Embryonic facial prominence (tissue), 1 donor: Measurements from ENCODE around the gene OR51Q1.

ENCODE experiments used
- DNase-seq: peaks from one replicate; pipeline ENCODE4 v3.0.0-alpha.2; 2016; ENCODE audit errors: extremely low spot score

Gene OR51Q1, protein sequence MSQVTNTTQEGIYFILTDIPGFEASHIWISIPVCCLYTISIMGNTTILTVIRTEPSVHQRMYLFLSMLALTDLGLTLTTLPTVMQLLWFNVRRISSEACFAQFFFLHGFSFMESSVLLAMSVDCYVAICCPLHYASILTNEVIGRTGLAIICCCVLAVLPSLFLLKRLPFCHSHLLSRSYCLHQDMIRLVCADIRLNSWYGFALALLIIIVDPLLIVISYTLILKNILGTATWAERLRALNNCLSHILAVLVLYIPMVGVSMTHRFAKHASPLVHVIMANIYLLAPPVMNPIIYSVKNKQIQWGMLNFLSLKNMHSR

DNA sequence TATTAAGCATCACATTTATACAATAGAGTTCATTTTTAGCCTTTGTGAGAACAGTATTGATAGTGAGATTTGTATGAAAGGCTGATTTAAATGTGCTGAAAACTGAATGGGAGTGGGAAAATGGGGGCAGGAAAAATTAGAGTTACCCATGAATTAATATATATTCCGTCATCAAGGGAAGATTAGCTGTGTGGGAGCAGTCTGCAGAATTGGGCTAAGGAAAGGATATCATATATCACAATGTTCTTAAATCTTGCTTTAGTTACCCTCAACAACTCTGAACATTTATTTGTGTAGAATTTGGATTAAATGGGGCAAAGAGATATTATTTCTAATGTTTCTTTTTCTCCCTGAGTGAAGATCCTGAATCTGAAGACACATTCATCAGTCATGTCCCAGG lies at the start of gene OR51Q1:
OR51Q1 (plus strand) TSS at position 301 of the 400 bp plus-strand sequence; CDS start at position 391, 90 bp downstream.
- DNase-seq = no peak

DNA sequence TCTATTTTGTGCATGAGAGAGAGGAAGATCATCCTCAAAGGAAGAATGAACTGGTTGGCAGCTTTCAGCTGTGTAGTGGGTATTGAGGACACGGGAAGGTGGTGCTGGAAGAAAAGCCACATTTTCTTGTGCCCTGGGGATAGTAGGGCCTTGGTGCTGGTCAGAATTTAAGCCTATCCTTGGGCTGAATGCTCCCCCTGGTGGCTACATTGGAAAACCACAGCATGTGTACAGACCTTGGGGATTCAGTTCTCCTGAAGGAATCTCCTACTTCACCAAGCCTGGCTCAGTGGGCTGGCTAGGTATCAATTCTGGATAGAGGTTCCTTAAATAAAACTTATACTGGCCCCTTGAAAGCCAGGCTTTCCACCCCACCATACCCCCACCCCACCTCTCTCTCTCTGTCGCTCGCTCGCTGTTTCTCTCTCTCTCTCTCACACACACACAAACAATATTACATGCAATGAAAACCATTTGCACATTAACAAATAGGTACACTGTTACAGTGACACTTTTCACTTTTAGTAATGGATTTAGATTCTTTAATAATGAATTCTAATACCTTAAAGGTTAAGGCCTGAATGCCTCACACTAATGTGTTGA lies 41.1 kb upstream of the OR51Q1 start:
- no peak for DNase-seq

DNA sequence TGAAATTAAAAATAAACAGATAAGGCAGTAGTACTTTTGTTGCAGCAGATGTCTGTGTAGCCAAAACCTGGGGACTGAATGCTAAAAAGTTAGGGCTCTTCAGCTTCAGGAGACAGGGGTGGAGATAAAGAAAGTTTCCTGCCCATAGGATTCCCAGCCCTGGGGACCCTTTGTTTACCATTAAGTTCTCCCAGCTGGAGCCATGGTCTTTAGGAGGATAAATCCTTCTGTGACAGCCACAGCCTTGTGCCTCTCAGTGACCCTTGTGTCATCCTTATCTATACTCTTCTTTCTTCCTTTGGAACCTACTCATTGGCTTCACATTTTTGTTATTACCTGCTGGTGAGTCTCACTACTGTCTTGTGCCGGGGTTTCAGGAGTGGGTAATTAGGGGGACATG lies 38.3 kb upstream of the OR51Q1 start, which contains the start of gene OR51M1:
OR51M1 (plus strand) TSS at position 237 of the 400 bp plus-strand sequence. CDS start 5,587 bp downstream, outside the sequence.
- no peak for DNase-seq

DNA sequence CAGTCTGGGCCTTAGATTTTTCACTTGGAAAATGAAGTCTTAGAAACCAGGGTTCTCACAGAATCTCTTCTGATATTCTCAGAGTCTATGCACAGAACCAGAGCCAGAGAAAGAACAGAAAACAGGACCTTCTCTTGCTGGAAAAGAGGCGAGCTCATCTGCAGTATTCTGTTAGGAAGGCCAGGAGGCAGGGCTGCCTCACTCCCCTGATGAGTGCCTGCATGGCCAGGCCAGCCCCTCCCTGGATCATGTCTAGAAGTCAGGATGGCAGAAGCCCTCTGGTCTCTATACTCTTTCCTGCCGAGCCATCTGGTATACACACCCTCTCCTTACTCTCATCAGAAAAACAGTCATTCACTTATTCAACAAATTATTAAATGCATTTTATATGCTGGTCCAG lies 37.6 kb upstream of the OR51Q1 start:
- DNase-seq = no peak

DNA sequence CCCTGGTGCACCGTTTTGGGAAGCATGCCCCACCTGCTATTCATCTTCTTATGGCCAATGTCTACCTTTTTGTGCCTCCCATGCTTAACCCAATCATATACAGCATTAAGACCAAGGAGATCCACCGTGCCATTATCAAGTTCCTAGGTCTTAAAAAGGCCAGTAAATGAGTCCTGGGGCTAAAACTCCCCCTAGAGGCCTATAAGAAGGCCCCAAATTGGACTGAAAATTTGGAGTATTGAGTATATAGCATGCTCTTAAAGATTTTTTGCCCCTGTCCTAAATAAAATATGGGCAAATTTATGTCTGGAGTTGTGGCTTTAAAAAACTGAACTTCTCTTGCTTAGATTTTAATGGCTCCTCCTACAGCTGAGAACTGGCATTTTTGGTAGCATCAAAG lies 31.7 kb upstream of the OR51Q1 start:
- DNase-seq = no peak

DNA sequence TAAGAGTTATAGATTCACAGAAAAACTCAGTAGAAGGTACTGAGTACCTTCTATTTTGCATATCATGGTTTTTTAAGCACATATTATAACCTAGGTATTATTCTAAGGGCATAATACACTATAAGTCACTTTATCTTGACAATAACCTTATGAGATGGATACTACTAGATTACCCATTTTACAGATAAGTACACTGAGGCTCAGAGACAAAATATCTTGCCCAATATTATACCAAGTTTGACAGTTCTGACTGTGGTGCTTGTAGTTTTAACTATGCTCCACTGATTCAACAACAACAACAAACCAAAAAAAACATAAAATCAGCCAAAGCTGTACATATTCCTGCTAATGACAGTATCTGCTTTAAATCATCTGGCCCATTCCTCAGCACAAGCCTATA lies 27.8 kb upstream of the OR51Q1 start:
- no peak for DNase-seq

DNA sequence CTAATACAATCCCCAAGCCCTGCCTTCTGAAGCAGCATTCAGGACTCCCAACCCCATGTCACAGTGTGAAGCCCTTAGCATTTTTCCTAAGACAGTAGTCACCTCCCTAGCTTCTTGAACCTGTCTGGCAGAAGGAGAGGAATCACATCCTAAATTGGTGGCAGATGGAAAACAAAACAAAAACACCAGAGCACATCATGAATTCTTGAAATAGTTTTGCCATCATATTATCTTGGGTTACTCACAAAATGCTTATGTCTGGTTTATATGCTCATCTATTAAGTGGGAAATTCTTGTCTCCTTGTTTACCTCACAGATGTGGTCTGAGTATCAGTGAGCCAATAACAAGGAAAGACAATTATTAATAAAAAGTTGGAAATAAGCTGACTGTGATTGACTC lies 23.0 kb upstream of the OR51Q1 start:
- no peak for DNase-seq

DNA sequence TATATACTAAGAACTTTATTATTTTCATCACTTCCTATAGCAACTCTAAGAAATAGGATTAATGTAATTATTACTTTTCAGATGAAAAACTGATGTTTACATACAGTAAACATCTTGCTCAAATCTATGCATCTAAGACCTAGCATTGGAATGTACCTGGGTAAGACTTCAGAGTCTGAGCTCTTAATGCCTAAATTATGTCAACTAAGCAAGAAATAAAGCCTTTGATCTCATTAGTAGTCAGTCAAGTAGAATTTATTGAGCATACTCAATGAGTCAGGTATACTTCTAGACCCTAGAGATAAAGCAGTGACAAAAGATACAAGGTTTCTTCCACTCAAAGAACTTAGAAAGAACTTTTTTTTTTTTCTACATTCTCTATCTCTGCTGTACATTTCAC lies 16.7 kb upstream of the OR51Q1 start:
- DNase-seq = no peak

DNA sequence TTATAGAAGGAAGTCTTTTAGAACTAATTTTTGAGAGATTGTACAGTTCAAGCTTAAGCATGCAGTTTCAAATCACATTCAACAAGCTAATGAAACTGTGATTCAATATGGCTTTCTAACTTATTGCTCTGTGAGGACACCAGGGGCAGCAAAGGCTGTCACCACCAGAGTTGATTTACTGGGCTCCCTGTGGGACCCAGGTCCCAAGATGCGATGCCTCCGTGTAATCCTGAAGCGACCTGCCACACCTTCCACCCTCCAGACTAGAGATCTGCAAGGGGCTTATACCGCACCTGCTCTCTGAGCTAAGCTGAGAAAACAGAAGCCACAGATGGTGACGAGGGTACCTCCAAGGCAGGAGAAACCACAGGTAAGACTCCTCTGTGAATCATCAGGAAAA lies 918 bp upstream of the OR51Q1 start:
- no peak for DNase-seq

DNA sequence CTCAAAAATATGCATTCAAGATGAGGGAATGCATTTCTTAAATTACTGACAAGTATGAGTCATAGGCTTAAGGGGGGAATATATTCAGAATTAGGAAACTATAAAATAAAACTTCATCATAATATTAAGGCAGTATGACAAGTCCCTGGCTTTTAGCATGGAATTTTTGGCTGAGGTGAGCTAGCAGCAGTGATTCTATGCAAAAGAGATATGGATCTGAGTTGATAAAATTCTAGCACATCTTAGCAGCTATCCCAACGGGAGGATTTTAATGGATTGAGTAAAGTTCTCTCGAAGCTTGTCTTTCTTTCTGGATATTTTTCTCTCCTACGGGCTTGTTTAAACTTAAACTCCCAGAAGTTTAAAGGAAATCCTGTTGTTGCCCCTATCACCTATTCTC lies 1.2 kb downstream of the OR51Q1 start:
- no peak for DNase-seq

DNA sequence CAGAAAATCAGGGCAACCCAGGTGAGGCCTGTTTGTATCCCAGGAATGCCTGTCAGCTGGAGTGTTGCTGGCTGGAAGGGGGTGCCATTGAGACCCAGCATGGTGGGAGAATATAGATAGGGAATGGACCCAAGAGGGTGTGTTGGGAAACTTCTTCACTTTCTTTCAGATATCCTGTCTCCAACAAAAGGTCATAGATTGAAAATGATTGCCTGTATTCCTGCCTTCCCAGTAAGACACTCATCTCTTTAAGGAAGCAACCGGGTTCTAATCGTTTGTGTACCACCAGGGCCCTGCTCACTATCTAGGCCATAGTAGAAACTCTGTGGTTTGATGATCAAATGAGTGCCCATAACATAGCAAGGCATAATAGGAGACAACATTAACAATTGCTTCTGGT lies 19.5 kb downstream of the OR51Q1 start, which contains the start of gene OR51I1:
OR51I1 (minus strand) TSS at position 101 of the 400 bp plus-strand sequence; CDS start at position 101, 0 bp downstream.
- DNase-seq = no peak

DNA sequence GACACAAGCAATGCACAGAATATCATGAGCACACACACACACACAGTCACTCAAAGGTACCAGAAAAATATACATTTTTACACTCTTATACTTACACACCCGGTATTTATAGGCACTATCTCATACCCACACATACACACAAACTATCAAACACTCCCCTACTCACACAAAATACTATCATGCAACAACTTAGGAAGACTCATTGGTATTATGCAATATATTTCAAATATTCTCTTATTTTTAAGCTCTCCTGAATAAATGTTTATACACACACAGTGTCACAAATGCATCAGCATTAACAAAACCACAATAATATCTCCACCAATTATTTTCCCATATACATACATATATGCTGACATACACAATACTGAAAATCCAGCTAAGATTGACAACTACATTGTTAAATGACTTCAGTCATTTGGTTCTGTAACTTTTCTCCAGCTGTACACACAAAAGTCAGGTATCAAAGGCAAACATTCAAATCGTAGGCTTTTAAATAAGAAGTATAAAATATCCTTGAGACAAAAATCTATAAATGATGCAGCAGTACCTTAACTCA lies 22.0 kb downstream of the OR51Q1 start:
- DNase-seq = no peak

DNA sequence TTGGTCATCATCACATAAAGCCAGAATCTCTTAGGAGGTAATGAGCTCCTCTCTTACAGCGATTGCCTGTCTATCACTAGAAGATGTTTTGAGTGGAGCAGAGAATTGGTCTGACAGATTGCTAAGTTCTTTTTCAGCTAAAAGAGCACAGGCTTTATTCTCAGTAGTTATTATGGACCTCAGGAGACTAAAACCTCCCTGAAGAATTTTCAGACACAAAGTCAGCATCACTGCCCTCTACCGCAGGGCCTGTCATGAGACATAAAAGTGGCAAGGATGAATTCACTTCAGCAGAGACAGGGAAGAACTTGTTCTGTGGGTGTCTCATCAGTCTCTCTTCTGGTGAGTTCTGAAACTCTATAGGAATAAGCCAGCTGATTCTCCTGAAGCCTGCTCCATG lies 27.1 kb downstream of the OR51Q1 start, which contains the start of gene OR51I2:
OR51I2 (plus strand) TSS at position 301 of the 400 bp plus-strand sequence. CDS start 4,166 bp downstream, outside the sequence.
- DNase-seq = no peak

DNA sequence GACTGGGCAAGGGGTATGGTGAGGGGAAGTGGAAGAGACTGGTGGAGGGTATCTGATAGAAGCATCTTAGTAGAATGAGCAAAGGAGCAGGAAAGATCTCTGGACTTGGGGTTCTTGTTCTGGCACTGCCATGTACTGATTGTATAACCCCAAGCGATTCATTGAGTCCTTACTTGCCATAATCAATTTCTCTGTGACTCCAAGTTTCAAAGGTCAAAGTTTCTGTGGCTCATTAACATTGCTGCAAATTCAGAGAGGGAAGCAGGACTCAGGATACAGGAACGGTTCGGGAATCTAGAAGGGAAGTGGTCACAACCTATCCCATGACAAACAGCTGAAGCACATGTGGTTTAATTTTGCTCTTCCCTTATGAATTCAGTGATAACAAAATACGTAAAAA lies 27.5 kb downstream of the OR51Q1 start:
- DNase-seq = no peak

DNA sequence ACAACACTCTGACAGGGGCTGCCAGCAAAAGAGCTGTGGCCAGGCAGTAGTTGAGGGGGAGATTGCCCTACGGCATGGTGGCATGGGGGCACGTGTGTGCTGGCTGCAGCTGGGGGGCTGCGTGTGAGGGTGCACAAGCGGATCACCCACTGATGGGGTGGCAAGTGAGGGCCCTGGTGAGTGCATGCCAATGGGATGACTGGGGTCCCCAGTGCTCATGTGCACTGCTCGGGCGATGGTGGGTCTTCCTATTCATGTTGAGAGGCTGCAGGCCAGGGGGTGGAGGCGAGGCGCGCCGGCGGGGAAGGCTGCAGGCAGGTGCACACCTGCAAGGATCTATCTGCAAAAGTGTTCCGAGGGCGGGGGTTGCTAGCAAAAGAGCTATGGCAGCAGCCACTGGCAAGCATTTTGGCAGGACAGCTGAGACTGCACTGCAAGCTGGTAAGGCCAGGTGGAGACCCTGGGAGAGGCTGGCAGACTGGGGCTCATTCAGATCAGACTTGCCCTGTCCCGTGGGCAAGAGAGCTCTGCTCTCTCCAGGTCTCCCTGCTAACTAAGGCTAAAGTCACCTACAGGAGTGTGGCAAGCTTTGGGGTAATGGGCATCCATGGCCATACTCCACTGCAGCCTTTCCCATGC lies 39.2 kb downstream of the OR51Q1 start:
- no peak for DNase-seq

DNA sequence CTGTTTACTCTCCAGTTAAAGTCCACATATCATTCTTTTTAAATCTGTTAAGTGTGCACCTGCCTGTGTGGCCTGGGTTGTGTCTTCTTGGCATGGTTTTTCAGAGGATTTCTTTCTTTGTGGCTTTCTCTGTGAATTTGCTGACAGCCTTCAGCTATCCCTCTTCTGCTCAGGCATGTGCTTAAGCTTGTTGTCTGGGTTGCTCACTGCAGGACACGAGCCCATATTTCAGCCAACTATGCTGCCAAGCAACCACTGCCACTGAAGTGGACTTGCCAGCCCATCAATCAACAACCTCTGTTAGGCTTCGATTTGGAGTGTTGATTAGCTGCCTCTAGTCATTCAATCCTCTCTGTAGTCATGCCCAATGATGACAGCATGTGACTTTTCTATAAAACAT lies 45.6 kb downstream of the OR51Q1 start:
- DNase-seq = no peak
